KBM-7 (cell line): ENCODE measurements around the gene ZBTB40.

Experiments used
- DNase-seq: peaks from one replicate; pipeline ENCODE4 v3.0.0-alpha.2; 2015
- in situ Hi-C: fragments of 300-500 bp; cut with MboI; formaldehyde crosslinking; loops from 2 replicates; pipeline ENCODE4 v1.14.3; 2020; ENCODE audit warnings: low sequenced_read_pairs, low pct_unique_long_range_greater_than_20kb, mixed read lengths

ZBTB40 gene

GRCh38 chr1:22494943-22495579, 43.4 kb downstream of the ZBTB40 start:
- no peak for DNase-seq
- in situ Hi-C loops, result no loop called here

GRCh38 chr1:22496536-22497160, 45.0 kb downstream of the ZBTB40 start:
- no peak for DNase-seq
- in situ Hi-C loops, result no loop called here

- in situ Hi-C loops, result no loop called here
Observed at GRCh38 chr1:22498463-22498862, 46.8 kb downstream of the ZBTB40 start.

GRCh38 chr1:22500058-22500457, 48.4 kb downstream of the ZBTB40 start:
- DNase-seq, result no peak
- in situ Hi-C loops, result no loop called here

More at GRCh38 chr1:22498463-22498862, 46.8 kb downstream of the ZBTB40 start:
- no peak for DNase-seq

- in situ Hi-C loops, result no loop called here
- DNase-seq, result no peak
Observed at GRCh38 chr1:22500471-22500870, 48.8 kb downstream of the ZBTB40 start.

- in situ Hi-C loops, result no loop called here
- no peak for DNase-seq
Observed at GRCh38 chr1:22502202-22502601, 50.6 kb downstream of the ZBTB40 start.

- DNase-seq, result no peak
Observed at GRCh38 chr1:22503721-22504410, 52.2 kb downstream of the ZBTB40 start.

GRCh38 chr1:22506130-22506692, 54.6 kb downstream of the ZBTB40 start:
- no peak for DNase-seq
- in situ Hi-C loops, result no loop called here

More at GRCh38 chr1:22503721-22504410, 52.2 kb downstream of the ZBTB40 start:
- in situ Hi-C loops, result no loop called here

- DNase-seq, result no peak
- in situ Hi-C loops, result no loop called here
Observed at GRCh38 chr1:22507587-22507986, 55.9 kb downstream of the ZBTB40 start.

- in situ Hi-C loops, result no loop called here
- no peak for DNase-seq
Observed at GRCh38 chr1:22508329-22508728, 56.7 kb downstream of the ZBTB40 start.

- no peak for DNase-seq
- in situ Hi-C loops, result no loop called here
Observed at GRCh38 chr1:22508991-22509390, 57.3 kb downstream of the ZBTB40 start.

- no peak for DNase-seq
- in situ Hi-C loops, result no loop called here
Observed at GRCh38 chr1:22509815-22510214, 58.2 kb downstream of the ZBTB40 start.

- in situ Hi-C loops, result no loop called here
- no peak for DNase-seq
Observed at GRCh38 chr1:22512873-22513272, 61.2 kb downstream of the ZBTB40 start.

GRCh38 chr1:22516906-22517571, 65.4 kb downstream of the ZBTB40 start:
- in situ Hi-C loops, result no loop called here
- no peak for DNase-seq

- in situ Hi-C loops, result no loop called here
- no peak for DNase-seq
Observed at GRCh38 chr1:22517956-22518355, 66.3 kb downstream of the ZBTB40 start.

- DNase-seq, result no peak
- in situ Hi-C loops, result no loop called here
Observed at GRCh38 chr1:22518379-22518778, 66.7 kb downstream of the ZBTB40 start.

GRCh38 chr1:22520871-22521270, 69.2 kb downstream of the ZBTB40 start:
- DNase-seq, result no peak
- in situ Hi-C loops, result no loop called here

- in situ Hi-C loops, result no loop called here
- no peak for DNase-seq
Observed at GRCh38 chr1:22521692-22522091, 70.0 kb downstream of the ZBTB40 start.

- in situ Hi-C loops, result no loop called here
- no peak for DNase-seq
Observed at GRCh38 chr1:22522221-22522743, 70.6 kb downstream of the ZBTB40 start.
